ENCODE measurements around the gene ZSWIM6. TPM values are rescaled to one million over a fixed set of nuclear protein-coding genes. Genes with fewer than 3 reads are reported as not detected.

The ZSWIM6 gene
- total RNA-seq, 1 donor from 2014 or later: 35.9 TPM

GRCh38 chr5:61293873-61294272 is 38.2 kb upstream of the ZSWIM6 start:
- Mint-ChIP-seq H3K27ac (no peak overlapping the region), H3K27me3 (ENCODE audit: low read depth) (no peaks in the 10 kb centered on the region), H3K4me1 (peaks cover 6% of the 10 kb centered on the region), H3K4me3 (no peak overlapping the region), H3K36me3 (no peaks in the 10 kb centered on the region), H3K9me3 (peaks cover 4% of the 10 kb centered on the region)
- no peak for DNase-seq (ENCODE audit: low spot score in 2 of 2, unreplicated experiment in 2 of 2)
- no peak for TF ChIP-seq CTCF (IDR thresholded peaks at IDR 0.05; ENCODE audit: unreplicated experiment)

GRCh38 chr5:61295365-61295764 is 36.7 kb upstream of the ZSWIM6 start:
- DNase-seq (ENCODE audit: low spot score in 2 of 2, unreplicated experiment in 2 of 2): no peak
- H3K36me3 Mint-ChIP-seq: no peaks in the 10 kb centered on the region
- peaks cover 6% of the 10 kb centered on the region for H3K4me1 Mint-ChIP-seq
- H3K4me3 Mint-ChIP-seq: no peak overlapping the region
- peaks cover 4% of the 10 kb centered on the region for H3K9me3 Mint-ChIP-seq
- H3K27ac Mint-ChIP-seq: no peak overlapping the region
- no peaks in the 10 kb centered on the region for H3K27me3 Mint-ChIP-seq (ENCODE audit: low read depth)
- TF ChIP-seq CTCF (IDR thresholded peaks at IDR 0.05; ENCODE audit: unreplicated experiment): no peak

- Mint-ChIP-seq H3K36me3 (no peaks in the 10 kb centered on the region), H3K9me3 (peaks cover 4% of the 10 kb centered on the region), H3K4me1 (peaks cover 17% of the 10 kb centered on the region), H3K4me3 (no peak overlapping the region), H3K27me3 (ENCODE audit: low read depth) (no peaks in the 10 kb centered on the region), H3K27ac (no peak overlapping the region)
- no peak for TF ChIP-seq CTCF (IDR thresholded peaks at IDR 0.05; ENCODE audit: unreplicated experiment)
- no peak for DNase-seq (ENCODE audit: low spot score in 2 of 2, unreplicated experiment in 2 of 2)
These were observed 34.0 kb upstream of the ZSWIM6 start for GRCh38 chr5:61298066-61298465.

- Mint-ChIP-seq H3K4me3 (no peak overlapping the region), H3K27ac (no peak overlapping the region), H3K36me3 (no peaks in the 10 kb centered on the region), H3K27me3 (ENCODE audit: low read depth) (no peaks in the 10 kb centered on the region), H3K9me3 (peaks cover 4% of the 10 kb centered on the region), H3K4me1 (peaks cover 17% of the 10 kb centered on the region)
- TF ChIP-seq CTCF (IDR thresholded peaks at IDR 0.05; ENCODE audit: unreplicated experiment): no peak
- no peak for DNase-seq (ENCODE audit: low spot score in 2 of 2, unreplicated experiment in 2 of 2)
These were observed 33.5 kb upstream of the ZSWIM6 start for GRCh38 chr5:61298580-61298979.

GRCh38 chr5:61299261-61299681 is 32.8 kb upstream of the ZSWIM6 start:
- TF ChIP-seq CTCF (IDR thresholded peaks at IDR 0.05; ENCODE audit: unreplicated experiment): no peak
- no peak overlapping the region for H3K4me3 Mint-ChIP-seq

More at GRCh38 chr5:61299261-61299681, 32.8 kb upstream of the ZSWIM6 start:
- no peaks in the 10 kb centered on the region for H3K36me3 Mint-ChIP-seq
- H3K27ac Mint-ChIP-seq: no peak overlapping the region
- no peaks in the 10 kb centered on the region for H3K27me3 Mint-ChIP-seq (ENCODE audit: low read depth)
- H3K4me1 Mint-ChIP-seq: peaks cover 17% of the 10 kb centered on the region
- no peaks in the 10 kb centered on the region for H3K9me3 Mint-ChIP-seq
- no peak for DNase-seq (ENCODE audit: low spot score in 2 of 2, unreplicated experiment in 2 of 2)
